Colon (tissue), 2 donors: ENCODE results near the gene DNAJC1.
"Not testable (repeated sequence)": the region's sequence is repeated elsewhere in the genome, so short reads cannot be mapped to it uniquely, and the experiment has no call there.

Source experiments
- FAIRE-seq: peaks from 2 replicates; lab custom pipeline; 2012; peaks lifted over from hg19 to GRCh38; lab: Jason Lieb, UNC
- donor health status: control.
- donor health status: control.

The DNAJC1 gene

GRCh38 chr10:21899736-21900135, 103.8 kb downstream of the DNAJC1 start:
- FAIRE-seq, result no peak

GRCh38 chr10:21895932-21896331, 107.6 kb downstream of the DNAJC1 start:
- FAIRE-seq, result no peak

GRCh38 chr10:21894648-21895342, 108.7 kb downstream of the DNAJC1 start:
- no peak for FAIRE-seq

GRCh38 chr10:21891439-21891838, 112.1 kb downstream of the DNAJC1 start:
- FAIRE-seq, result no peak

GRCh38 chr10:21889477-21890275, 113.9 kb downstream of the DNAJC1 start:
- no peak for FAIRE-seq

GRCh38 chr10:21888959-21889358, 114.6 kb downstream of the DNAJC1 start:
- no peak for FAIRE-seq

- no peak for FAIRE-seq
Measured at GRCh38 chr10:21885940-21886339, 117.6 kb downstream of the DNAJC1 start.

- FAIRE-seq, result no peak
Measured at GRCh38 chr10:21873198-21873597, 130.3 kb downstream of the DNAJC1 start.

GRCh38 chr10:21872771-21873170, 130.8 kb downstream of the DNAJC1 start:
- FAIRE-seq, result not testable (repeated sequence)

GRCh38 chr10:21870849-21871248, 132.7 kb downstream of the DNAJC1 start:
- FAIRE-seq, result no peak

GRCh38 chr10:21869087-21869486, 134.4 kb downstream of the DNAJC1 start:
- FAIRE-seq, result not testable (repeated sequence)

- FAIRE-seq, result no peak
Measured at GRCh38 chr10:21860718-21861117, 142.8 kb downstream of the DNAJC1 start.

GRCh38 chr10:21858455-21858854, 145.1 kb downstream of the DNAJC1 start:
- FAIRE-seq, result no peak

GRCh38 chr10:21849607-21850006, 153.9 kb downstream of the DNAJC1 start:
- no peak for FAIRE-seq

GRCh38 chr10:21843645-21844044, 159.9 kb downstream of the DNAJC1 start:
- FAIRE-seq, result no peak

- not testable (repeated sequence) for FAIRE-seq
Measured at GRCh38 chr10:21841273-21841672, 162.3 kb downstream of the DNAJC1 start.

GRCh38 chr10:21837487-21837886, 166.0 kb downstream of the DNAJC1 start:
- not testable (repeated sequence) for FAIRE-seq

- FAIRE-seq, result not testable (repeated sequence)
Measured at GRCh38 chr10:21834574-21834973, 169.0 kb downstream of the DNAJC1 start.

GRCh38 chr10:21832821-21833130, 170.8 kb downstream of the DNAJC1 start:
- no peak for FAIRE-seq

GRCh38 chr10:21831986-21832820, 171.3 kb downstream of the DNAJC1 start:
- no peak for FAIRE-seq

GRCh38 chr10:21830037-21830436, 173.5 kb downstream of the DNAJC1 start:
- FAIRE-seq, result no peak

- FAIRE-seq, result no peak
Measured at GRCh38 chr10:21827308-21827707, 176.2 kb downstream of the DNAJC1 start.

- FAIRE-seq, result no peak
Measured at GRCh38 chr10:21826725-21827124, 176.8 kb downstream of the DNAJC1 start.
